NOMO-1 treated with DMSO at 0.1 percent for 48 hours (cell line): Measurements from ENCODE around the gene GARIN5B.
"Not testable (repeated sequence)": the region's sequence is repeated elsewhere in the genome, so short reads cannot be mapped to it uniquely, and the experiment has no call there.

Experiments used
- DNase-seq: peaks from one replicate; lab custom pipeline; 2025; ENCODE audit not compliant: unreplicated experiment; lab: John Stamatoyannopoulos, UW

GARIN5B gene

GRCh38 chr19:55352040-55352439, 11.0 kb downstream of the GARIN5B start:
- DNase-seq = no peak

- DNase-seq = no peak
Measured at GRCh38 chr19:55350620-55351315, 12.3 kb downstream of the GARIN5B start.

- no peak for DNase-seq
Measured at GRCh38 chr19:55348317-55349034, 14.6 kb downstream of the GARIN5B start.

- no peak for DNase-seq
Measured at GRCh38 chr19:55347442-55348009, 15.5 kb downstream of the GARIN5B start.

DNA sequence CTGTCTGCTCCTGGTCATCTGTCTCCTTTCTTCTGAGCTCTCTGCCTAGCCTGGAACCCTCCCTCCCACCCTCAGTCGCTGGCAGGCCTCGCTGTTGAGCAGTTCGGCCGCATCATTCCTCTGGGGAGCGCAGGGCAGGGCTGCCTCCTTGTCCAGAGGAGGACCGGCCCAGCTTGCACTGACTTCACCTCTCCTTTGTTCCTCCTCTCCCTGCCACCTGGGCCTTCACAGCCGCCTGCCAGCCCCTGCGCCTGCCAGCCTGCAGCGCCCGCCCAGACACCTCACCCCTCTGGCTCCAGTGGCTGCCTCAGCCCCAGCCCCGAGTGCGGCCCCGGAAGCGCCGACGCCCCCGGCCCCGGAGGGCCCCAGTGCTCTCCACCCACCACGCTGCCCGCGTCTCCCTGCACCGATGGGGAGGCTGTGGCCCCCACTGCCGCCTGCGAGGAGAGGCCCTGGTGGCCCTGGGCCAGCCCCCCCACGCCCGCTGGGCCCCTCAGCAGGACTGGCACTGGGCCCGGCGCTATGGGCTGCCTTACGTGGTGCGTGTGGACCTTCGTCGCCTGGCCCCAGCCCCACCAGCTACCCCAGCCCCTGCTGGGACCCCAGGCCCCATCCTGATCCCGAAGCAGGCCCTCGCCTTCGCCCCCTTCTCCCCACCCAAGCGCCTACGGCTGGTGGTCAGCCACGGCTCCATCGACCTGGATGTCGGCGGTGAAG, 16.2 kb downstream of the GARIN5B start:
- no peak for DNase-seq

GRCh38 chr19:55345818-55346724, 17.0 kb downstream of the GARIN5B start:
- no peak for DNase-seq

DNA sequence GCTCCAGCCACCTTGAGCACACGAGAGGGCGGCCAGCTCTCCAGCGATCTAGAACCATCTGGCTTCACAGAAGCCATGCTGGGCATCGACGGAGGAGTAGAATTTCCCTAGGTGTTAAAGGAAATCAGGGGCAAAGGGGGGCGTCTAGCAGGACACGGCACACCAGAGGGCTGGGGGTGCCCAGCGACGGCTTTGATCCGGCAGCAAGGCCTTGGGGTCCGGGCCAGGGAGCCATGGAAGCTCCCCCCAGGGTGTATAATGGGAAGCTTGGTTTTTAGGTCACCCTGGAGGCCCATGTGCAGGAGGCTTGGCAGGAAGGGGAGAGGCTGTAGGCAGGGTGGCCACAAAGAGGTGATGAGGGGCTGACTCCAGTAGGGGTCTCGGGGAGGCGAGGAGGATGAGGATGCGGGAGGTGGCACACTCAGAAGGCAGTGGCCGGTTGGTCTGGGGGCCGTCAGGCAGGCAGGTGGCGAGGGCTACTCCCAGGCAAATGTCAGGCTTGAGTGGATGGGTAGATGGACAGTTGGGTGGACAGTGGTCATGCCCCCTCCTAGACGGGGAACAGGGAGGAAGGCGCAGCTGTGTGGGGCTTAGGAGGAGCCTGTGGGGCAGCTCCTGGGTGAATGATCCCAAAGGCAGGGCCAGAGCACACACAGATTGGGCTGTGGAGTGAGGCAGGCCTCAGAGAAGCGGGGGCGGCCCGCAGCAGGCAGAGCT, 17.8 kb downstream of the GARIN5B start:
- DNase-seq = no peak

DNA sequence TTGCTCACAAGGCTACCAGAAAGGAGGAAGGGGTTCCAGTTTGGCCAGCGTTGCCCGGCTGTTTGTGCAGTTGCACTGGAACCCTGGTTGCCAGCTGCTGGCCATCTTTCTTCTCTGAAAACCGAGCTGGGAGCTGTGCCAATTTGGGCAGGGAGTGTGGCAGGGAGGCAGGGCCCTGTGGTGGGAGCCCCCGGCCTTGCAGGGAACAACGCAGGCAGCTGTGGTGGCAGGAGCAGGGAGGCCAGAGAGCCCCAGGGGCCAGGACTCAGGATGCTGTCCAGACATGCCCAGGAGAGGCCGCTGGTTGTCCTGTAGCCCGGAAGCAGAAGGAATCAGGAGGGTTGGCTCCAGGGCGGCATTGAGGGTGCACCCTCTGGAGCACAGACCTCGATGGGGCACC, 18.6 kb downstream of the GARIN5B start:
- DNase-seq = no peak

GRCh38 chr19:55341595-55342531, 21.2 kb downstream of the GARIN5B start:
- no peak for DNase-seq

- DNase-seq = peak; percentile 21
Measured at GRCh38 chr19:55341171-55341588, 21.9 kb downstream of the GARIN5B start.

DNA sequence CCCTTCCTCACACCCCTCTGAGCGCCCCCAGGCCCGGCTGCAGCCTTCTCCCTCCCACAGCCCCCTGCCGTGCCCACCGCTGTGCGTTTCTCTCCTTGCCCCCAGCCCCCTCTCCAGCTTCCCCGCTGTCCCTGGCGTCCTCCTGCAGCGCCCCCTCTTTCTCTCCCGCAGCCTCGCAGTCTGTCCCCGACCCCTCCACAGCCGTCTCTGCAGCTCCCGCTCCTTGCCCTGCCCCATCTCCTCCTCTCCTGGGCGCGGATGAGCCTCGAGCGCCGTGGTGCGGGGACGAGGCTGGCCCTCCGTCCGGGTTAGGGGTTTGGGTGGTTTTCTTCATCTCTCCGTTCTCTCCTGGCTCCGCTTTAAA, 22.3 kb downstream of the GARIN5B start:
- peak; percentile 14 for DNase-seq

DNA sequence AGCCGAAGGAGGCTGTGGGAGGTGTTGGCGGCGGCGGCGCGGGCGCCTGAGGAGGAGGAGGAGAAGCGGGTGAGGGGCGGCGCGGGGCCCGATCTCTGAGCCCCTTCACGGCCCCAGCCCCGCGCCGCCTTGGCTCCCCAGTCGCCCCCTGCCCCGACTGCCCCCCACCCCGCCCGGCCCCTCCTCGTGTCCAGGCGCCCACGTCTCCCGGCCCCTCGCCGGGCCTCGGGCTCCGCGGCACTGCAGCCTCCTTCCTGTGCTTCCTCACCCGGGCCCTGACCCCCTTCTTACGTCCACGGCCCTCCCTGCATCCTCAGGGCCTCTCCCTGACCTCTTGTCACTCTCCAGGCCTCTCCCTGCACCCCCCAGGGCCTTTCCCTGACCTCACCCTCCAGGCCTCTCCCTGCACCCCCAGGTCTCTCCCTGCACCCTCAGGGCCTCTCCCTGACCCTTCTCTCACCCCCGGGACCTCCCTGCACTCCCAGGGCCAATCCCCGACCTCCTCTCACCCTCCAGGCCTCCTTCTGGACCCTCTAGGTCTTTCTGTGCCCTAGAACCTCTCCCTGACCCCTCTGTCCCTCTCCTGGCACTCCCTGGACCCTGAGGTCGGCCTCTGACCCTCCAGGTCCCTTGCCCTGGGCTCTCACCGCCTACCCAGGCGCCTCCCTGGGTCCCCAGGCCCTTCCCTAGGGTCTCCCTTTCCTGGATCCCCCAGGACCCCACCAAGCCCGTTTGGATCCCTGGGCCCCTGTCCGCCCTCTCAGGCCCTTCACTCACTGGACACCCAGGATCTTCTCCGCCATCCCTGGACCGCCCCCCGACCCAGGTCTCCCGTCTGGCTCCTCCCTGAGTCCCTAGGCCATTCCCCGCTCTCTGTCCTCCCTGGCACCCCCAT, 22.9 kb downstream of the GARIN5B start:
- no peak for DNase-seq

GRCh38 chr19:55339105-55339888, 23.8 kb downstream of the GARIN5B start, which contains the start of gene KMT5C:
Gene KMT5C (plus strand): TSS chr19:55339876. CDS start chr19:55341937, 2,061 bp downstream.
- DNase-seq = peak; percentile 100

DNA sequence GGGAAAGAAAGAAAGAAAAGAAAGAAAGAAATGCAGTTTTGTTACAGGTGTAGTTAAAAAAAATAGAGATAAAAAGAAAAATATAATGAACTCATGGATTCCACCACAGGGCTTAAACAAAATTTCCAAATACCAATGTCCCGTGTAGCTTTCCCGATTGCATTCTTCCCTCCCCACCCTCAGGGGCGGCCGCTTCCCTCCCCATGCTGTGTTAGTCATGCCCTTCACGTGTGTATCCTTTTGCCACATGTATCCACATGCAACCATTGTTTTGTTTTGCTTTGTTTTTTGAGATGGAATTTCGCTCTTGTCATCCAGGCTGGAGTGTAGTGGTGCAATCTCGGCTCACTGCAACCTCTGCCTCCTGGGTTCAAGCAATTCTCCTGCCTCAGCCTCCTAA, 27.0 kb downstream of the GARIN5B start:
- DNase-seq = no peak

GRCh38 chr19:55333870-55334269, 29.2 kb downstream of the GARIN5B start:
- no peak for DNase-seq

DNA sequence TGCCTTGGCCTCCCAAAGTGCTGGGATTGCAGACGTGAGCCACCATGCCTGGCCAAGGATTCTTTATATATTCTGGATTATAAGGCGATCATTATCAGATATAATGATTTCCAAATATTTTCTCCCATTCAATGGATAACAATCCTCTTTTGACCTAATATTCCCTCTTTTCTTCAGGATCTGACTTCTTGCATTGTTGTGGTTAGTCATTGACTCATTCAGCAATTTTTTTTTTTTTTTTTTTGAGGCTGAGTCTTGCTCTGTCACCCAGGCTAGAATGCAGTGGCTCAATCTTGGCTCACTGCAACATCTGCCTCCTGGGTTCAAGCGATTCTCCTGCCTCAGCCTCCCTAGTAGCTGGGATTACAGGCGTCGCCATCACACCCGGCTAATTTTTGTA, 33.3 kb downstream of the GARIN5B start:
- DNase-seq = not testable (repeated sequence)

DNA sequence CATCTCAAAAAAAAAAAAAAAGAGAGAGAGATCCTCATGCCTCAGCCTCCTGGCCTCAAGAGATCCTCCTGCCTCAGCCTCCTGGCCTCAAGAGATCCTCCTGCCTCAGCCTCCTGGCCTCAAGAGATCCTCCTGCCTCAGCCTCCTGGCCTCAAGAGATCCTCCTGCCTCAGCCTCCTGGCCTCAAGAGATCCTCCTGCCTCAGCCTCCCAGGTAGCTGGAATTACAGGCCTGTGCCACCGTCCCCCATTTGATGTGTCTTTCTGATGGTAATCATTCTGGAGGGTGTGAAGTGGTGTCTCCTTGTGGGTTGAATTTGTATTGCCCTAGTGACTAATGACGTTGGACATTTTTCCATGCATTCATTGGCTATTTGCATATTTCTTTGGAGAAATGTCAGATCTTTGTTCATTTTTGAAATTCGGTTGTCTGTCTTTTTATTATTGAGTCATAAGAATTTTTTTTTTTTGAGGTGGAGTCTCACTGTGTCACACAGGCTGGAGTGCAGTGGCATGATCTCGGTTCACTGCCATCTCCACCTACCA, 34.2 kb downstream of the GARIN5B start:
- DNase-seq = not testable (repeated sequence)
